Measurements from ENCODE around the gene QPCTL. TPM values are rescaled to one million over a fixed set of nuclear protein-coding genes. Genes with fewer than 3 reads are reported as not detected.
A peak's percentile ranks its signal among the peaks of the same experiment; 100 is the strongest.

QPCTL gene
- 8.3 and 11.7 TPM in 2 replicates for total RNA-seq

DNA sequence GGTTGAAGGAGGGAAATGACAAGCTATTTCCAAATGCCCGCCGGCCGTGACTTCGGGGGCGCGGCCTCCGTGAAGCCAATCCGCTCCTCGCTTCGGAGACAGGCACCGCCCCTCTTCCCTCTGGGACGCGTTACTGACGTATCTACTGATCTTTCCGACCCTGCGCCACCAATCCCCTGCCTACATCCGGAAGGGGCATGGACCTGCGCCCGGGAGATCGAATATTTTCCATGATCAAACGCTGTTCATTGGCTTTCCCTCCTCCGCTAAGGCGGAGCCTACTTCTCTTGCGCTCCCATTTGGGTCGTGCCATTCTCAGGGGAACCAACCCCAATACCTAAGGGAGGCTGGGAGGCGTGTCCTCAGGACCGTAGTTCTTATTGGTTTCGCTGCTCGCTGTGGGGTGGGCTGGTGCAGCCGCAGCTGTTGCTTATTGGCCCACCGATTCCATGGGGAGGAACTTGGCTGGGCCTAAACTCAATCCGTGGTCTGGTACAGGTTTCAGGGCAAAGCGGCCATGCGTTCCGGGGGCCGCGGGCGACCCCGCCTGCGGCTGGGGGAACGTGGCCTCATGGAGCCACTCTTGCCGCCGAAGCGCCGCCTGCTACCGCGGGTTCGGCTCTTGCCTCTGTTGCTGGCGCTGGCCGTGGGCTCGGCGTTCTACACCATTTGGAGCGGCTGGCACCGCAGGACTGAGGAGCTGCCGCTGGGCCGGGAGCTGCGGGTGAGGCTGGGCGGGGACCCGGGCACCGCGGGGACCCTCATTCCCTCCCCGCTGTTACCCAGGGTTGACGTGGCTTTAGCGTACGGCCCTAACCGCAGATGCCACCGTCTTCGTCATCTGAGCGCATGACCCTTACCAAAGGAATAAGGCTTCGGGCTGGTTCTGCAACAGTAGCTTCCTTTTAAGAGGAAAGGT is at the start of gene QPCTL:
Gene QPCTL, plus strand, starts transcription at position 480 of the 919 bp plus-strand sequence. Its CDS starts 38 bp downstream, at position 518.
- peak; percentile 100 for DNase-seq (ENCODE audit: low read depth in 2 of 2)

DNA sequence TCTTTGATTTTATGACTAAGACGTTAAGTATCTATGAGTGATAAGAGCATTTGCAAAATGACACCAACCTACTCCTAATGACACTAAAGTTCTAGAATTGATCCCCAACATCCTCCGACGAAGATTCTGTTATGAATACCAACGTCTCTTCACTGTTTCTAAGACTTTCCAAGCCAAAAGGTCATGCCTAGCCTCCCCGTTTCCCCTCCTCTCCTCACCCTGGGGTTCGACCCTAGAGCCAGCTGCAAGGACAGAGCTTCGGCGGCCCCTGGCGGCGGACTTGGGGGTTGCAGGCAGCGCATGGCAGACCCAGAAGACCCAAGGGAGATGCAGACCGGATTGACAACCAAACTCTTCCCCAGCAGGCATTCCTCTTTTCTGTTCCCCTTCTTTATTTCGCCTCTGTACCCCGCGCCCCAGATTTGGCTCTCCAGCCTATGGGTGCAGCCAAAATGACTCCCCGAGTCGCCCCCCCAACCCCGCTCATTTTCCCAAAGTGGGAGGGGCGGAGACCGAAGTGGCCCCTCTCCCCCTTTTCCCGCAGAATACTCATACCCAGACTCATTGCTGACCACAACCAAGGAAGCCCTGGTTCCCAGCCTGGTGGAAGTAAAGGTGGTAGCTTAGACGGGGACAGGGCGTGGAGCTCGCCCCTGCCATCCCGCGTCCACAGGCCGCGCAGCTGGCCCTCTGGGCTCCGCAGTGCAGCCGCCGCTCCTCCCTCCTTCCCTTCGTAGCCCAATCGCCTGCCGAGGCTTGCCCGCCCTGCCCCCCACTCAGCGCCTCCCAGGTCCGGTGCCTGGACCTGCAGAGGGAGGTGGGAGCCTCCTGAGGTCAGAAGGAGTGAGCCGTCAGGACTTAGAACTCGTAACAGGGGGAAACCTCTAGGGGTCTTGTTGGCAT is 49.2 kb upstream of the QPCTL start:
- peak in 1 of 2 donors; percentile 75 for DNase-seq (ENCODE audit: low read depth in 2 of 2)

DNA sequence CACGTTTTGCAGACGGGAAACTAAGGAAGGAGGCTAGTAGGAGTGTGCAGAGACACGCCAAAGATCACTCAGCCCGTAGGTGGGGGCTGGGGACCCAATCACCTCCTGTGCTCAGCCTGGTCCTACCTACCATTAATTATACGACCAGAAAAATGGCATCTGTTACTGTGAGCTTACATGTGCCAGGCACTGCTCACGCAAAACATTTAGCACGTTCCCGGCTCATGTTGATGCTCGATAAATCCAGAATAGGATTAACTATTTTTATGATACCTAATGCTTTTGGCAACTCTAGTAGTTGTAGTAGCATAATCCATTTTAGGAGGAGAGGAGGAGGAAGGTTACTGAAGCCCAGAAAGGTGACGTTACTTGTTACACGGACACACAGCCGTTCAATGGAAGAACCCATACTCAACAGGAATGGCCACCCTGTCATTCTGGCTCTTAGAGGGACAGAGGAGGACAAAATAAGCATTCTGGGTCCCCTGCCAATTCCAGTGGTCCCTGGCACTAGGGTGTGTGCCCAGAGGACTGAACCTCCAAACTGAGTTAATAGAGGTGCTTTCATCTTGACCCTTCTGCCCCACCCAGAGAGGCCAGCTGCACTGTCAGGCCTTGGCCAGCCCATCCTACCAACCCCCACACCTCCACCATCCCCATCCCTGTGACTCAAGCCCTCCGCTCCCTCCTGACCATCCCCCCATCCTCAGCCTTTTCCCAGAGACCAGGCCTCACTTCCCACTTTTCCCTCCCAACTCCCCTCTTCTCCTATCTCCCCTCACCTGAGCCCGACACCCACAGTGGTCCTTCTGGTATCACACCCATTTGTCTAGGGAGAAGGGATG is 48.3 kb upstream of the QPCTL start:
- no peak for DNase-seq (ENCODE audit: low read depth in 2 of 2)

DNA sequence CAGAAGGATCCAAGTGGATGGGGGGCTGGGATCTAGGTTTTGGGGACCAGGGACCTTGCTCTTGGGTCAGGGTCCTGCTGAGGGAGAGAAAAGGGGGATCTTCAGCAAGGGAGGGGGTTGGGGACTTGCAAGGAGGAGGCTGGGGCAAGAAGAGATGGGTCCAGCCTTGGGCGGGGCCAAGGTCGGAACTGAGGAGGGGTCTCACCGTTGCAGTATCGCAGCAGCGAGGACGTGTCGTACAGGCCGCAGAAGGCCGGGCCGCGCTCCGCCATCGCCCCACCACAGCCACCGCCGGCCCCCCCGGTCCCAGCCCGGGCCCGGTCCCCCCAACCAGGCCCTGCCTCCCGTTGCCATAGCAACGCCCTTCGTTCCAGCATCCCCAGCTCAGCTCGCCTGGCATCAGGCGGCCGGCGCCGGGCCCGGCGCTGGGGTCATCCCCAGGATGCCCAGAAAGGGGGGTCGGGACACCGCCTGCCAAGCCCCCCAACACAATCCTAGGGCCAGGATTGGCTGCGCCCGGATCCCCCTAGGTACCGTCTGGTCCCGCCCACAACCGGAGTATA is 47.3 kb upstream of the QPCTL start:
- no peak for DNase-seq (ENCODE audit: low read depth in 2 of 2)

DNA sequence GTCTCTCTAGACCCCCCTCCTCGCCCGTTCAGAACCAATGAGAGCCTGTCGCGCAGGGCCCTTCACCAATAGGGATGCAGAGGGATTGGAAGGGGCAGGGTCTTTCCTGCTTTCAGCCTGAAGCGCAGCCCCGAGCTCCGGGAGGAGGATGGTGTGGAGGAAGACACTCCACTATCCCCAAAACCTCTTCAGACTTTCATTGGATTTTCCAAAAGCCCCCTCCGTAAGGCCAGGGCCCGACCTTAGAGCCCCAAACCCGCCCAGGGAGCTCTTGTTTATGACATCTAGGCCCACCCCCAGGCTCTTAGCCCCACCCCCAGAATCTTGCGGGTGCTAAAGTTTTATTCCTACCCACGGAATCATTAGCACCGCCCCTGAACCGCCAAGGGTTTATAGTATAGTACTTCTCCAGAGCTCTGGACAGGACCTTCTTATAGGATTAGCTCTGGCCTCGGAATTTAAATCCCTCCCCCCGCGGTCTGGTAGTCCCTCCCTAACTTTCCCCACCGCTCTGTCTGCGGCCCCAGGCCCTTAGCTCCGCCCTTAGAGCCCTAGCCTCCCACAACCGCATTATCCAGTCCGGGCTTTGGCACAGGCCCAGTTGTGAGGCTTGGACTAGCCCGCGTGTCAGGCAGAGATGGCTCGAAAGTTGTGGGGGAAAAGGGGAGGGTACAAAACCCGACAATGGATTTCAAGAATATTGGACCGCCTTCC is 46.7 kb upstream of the QPCTL start:
- DNase-seq (ENCODE audit: low read depth in 2 of 2): peak; percentile 73 to 90

DNA sequence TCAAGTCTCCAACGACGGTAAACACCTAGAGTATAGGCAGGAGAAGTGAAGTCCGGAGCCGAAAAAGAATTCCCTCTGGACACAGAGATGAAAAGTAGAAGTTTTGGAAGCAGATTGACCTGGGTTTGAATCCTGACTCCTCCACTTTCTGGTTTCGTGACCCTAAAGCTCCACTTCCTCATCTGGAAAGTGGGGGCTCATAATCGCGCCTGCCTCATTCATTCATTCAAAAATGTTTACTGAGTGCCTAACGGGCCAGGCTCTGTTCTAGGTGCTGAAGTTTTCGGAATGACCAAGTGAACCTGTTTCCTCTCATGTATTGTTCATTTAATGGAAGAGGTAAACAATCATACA is 46.1 kb upstream of the QPCTL start:
- peak in 1 of 2 donors; percentile 23 for DNase-seq (ENCODE audit: low read depth in 2 of 2)

DNA sequence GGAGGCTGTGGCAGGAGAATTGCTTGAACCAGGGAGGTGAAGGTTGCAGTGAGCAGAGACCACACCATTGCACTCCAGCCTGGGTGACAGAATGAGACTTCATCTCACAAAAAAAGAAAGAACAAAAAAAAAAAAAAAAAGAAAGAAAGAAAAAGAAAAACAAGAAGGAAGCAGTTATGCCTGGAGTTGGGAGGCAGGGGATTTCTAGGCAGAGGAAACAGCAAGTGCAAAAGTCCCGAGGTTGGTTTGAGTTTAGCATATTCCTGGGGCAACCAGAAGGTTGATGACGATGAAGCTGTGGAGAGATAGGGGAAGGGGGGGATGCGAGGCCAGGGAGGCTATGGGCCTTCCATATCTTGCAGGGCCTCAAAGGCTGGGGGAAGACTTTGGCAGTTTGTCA is 41.7 kb upstream of the QPCTL start:
- DNase-seq (ENCODE audit: low read depth in 2 of 2): no peak

DNA sequence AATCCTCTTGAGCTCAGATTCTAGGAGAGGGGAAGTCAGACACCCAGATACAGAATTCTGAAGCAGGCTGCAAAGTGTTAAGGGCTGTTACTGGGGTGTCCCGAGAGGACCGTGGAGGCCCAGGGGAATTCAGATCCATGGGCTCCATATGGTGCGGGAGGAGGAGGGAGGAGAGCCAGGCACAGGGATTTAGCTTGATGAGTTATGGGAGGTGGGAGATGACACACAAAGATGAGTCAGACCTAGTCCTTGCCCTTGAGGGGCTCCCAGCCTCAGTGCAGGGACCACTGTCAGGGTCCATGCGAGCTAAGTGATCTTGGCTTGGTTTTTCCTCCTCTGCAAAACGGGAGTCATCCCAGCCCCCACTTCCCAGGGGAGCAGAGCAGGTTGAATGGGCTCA is 38.8 kb upstream of the QPCTL start:
- no peak for DNase-seq (ENCODE audit: low read depth in 2 of 2)

DNA sequence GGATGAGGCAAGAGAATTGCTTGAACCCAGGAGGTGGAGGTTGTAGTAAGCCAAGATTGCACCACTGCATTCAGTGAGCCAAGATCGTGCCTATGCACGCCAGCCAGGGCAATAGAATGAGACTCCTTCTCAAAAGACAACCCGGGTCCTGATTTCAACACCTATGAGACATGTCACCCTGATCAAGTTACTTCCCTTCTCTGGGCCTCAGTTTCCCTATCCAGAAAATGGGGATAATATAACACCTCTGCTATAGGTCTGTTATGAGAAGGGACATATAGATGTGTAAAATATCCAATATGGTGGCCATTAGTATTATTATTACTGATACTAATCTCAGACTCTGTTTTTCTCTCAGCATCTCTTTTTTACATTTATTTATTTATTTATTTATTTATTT is 37.4 kb upstream of the QPCTL start:
- no peak for DNase-seq (ENCODE audit: low read depth in 2 of 2)

DNA sequence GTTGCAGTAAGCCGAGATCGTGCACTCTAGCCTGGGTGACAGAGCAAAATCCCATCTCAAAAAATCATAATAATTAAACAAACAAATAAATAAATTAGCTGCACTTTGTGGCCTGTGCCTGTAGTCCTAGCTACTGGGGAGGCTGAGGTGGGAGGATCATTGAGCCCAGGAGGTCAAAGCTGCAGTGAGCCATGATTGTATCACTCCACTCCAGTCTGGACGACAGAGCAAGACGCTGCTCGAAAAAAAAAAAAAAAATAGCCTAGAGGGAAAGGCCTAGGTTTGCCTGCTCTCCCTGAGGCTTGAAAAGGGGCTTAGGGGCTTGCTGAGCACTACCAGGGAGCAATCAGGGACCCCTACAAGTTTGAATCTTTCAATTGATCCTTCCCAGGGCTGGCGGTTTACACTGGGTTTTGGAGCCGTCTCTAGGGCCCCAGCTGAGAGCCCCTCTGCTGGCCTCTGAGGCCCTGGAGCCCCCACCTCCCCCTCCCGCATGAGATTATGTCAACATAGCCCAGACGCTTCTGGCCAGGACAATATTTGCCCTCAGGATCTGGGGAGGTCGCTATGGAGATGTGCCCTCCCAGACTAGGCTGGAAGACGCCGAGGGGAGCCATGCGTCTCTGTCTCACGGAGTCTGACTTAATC is 34.8 kb upstream of the QPCTL start:
- DNase-seq (ENCODE audit: low read depth in 2 of 2): no peak

DNA sequence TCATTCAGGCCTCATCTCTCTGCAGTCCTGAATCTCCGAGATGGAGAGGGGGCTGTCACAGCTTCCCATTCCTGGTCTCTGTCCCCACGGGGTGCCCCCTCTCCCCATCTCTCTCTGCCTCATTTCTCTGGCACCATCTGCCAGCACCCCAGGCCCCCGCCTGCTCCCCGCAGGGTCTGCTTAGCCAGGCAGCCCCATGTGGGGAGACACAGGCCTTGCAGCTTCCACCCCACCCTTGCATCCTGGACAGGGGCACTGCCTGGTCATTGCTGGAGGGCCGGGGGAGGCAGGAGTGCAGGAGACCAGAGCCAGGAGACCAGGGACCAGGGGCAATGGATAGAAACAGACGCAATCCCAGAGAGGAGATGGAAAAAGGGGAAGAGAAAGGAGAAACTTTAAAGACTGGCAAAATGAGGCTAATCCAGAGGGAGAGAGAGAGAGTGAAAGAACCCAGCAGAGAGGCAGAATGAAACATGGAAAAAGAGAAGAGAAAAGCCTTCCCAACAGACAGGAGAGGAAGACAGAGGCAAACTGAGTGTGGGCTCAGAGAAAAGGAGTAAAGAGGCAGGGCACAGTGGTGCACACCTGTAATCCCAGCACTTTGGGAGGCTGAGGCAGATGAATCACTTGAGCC is 33.3 kb upstream of the QPCTL start:
- DNase-seq (ENCODE audit: low read depth in 2 of 2): no peak

DNA sequence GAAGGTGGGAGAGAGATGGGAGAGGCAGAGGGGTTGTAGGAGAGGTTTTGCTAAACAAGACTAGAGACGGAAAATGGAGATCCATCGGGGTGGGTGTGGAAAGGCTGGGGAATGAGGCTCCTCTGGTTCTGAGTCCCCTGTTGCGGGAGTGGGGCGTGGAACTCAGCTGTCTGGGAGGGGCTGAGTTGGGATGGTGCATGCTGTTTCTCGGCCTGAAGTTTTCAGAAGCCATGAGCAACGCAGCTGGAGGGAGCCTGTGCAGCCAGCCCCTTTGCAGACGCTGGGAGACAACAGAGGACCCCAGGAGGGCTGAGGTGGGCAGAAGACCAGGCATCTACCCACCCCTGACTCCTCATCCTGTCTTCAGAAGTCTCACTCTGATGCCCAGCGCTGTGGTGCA is 31.8 kb upstream of the QPCTL start:
- DNase-seq (ENCODE audit: low read depth in 2 of 2): no peak

DNA sequence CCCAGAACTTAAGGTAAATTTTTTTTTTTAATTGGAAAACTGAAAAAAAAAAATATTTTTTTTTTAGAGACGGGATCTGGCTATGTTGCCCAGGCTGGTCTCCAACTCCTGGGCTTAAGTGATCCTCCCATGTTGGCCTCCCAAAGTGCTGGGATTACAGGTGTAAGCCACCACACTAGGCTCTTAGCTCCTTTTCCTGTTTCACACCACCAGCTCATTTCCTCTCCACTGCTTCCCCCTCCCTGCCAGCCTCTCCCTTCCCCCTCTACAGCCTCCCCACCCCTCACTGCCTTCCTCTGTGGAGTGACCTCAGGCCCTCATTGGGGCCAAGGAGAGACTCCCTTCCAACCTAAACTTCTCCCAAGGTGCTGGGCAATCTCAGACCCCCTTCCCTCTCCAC is 28.7 kb upstream of the QPCTL start:
- no peak for DNase-seq (ENCODE audit: low read depth in 2 of 2)

DNA sequence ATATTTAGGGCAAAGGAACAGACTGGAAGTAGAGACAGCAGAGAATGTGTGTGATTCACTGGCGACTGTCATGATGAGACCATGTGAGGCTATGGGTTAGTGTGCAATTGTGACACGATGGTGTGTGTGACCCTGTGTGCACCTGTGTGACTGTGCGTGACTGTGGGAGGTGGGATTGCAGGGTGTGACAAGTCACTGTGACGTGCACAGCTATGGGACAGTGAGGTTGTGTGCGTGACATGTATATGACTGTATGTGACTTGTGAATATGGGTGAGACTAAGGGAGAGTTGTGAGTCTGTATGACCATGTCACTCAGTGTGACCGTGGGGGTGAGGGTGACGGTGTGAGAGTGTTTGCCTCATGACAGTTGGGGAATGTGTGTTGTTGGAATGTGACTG is 27.9 kb upstream of the QPCTL start:
- no peak for DNase-seq (ENCODE audit: low read depth in 2 of 2)

DNA sequence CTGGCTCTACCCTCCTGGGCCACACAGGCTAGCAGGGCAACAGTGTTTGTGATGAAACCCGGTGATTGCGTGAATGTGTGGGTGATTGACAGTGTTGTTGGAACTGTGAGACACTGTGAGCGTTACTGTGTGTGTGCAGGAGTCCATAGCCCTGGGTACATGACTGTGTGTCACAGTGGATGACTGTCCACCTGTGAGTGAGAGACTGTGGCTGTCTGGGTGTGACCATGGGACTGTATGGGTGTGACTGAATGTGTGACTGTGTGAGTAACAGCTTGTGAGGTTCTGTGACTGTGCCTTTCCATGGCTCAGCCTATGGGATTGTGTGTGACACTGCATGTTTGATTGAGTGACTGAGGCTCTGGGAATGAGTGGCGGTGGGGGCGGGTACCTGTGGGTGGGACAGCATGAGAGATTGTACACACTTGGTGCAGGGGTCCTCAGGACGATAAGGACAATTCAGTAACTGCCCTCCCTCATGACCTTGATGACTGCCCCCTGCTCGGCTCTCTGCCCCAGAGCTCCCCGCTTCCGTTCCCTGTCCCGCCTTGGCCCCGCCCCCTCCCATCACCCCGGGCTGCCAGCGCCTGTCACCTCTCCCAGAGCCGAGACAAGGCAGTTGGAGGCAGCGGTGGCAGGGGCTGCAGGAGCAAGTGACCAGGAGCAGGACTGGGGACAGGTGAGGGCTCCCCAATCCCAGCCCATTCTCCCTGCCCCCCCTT is 24.7 kb upstream of the QPCTL start, which contains the start of gene GIPR:
Gene GIPR, plus strand, starts transcription at position 602 of the 722 bp plus-strand sequence. CDS start 1,300 bp downstream, outside the sequence.
- no peak for DNase-seq (ENCODE audit: low read depth in 2 of 2)

DNA sequence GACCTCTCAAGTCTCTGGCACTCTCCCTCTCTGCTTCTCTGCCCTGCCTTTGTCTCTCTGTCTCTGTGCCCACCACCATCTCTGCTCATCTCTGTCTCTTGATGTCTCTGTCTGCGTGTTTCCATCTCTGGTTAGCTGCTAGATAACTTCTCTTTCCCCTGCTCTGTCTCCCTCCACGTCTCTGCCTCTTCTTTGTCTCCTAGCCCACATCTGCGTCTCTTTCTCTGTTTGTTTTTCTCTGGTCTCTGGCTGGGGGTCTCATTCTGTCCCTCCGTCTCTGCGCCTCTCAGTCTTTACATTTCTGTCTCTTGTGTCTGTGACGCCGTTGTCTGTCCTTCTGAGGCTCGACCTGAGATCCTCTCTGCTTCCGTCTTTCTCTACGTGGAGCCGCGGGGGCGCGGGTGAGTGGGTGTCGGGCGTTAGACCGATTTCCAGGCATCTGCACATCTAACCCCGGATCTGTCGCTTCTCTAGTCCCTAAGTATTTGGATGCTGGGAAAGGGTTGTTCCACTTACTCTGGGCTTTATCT is 24.1 kb upstream of the QPCTL start:
- DNase-seq (ENCODE audit: low read depth in 2 of 2): no peak

DNA sequence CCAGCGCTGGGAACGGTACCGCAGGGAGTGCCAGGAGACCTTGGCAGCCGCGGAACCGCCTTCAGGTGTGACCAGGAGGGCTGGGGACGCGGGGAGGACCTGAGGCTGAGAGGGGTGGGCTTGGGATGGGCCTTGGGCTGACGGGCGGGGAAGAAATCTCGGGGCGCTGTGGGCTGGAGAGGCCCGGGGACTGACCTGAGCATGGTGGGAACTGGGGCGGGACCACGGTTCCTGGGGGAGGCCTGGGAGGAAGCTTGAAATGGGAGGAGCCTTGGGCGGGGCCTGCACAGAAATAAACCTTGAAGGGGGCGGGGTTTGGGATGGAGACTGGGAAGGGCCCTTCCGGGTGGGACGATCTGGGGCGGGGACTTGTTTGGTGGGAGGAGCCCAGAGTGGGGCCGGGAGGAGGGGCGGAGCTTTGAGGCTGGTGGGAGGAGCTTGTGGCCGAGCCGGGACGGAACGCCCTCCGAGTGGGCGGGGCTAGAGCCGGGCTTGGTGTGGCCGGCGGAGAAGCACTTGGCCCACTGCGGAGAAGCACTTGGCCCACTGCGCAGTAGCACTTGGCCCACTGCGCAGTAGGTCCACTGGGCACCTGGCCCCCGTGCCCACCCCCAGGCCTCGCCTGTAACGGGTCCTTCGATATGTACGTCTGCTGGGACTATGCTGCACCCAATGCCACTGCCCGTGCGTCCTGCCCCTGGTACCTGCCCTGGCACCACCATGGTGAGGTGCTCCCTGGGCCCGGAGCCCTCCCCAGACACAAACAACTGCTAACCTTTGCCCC is 21.6 kb upstream of the QPCTL start:
- peak; percentile 32 to 72 for DNase-seq (ENCODE audit: low read depth in 2 of 2)

DNA sequence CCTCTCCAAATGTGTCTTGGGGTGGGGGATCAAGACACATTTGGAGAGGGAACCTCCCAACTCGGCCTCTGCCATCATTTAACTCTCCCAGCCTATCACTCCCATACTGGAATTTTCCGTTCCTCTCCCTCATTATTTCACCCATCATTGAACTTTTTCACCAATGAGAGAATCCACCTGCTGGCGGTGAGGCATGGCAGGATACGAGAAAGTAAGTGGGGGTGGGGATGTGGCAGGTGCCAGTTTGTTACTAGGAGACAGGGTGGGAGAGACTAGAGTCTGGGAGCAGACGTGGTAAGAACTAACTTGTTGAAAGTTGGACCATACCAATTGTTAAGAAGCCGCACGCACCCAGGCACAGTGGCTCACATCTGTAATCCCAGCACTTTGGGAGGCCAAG is 17.5 kb upstream of the QPCTL start:
- DNase-seq (ENCODE audit: low read depth in 2 of 2): no peak

Measured in dermis microvascular lymphatic vessel endothelial cell (primary cell).